GM12801 (cell line): ENCODE measurements around the gene TICRR.

Experiments used
- TF ChIP-seq, protein P1 (sequence below): IDR thresholded peaks from one replicate; pipeline ENCODE4 v1.5.1; 2011; ENCODE audit warnings: control low read depth; ENCODE audit not compliant: insufficient read length; ENCODE audit errors: extremely low read depth

TICRR gene

DNA sequence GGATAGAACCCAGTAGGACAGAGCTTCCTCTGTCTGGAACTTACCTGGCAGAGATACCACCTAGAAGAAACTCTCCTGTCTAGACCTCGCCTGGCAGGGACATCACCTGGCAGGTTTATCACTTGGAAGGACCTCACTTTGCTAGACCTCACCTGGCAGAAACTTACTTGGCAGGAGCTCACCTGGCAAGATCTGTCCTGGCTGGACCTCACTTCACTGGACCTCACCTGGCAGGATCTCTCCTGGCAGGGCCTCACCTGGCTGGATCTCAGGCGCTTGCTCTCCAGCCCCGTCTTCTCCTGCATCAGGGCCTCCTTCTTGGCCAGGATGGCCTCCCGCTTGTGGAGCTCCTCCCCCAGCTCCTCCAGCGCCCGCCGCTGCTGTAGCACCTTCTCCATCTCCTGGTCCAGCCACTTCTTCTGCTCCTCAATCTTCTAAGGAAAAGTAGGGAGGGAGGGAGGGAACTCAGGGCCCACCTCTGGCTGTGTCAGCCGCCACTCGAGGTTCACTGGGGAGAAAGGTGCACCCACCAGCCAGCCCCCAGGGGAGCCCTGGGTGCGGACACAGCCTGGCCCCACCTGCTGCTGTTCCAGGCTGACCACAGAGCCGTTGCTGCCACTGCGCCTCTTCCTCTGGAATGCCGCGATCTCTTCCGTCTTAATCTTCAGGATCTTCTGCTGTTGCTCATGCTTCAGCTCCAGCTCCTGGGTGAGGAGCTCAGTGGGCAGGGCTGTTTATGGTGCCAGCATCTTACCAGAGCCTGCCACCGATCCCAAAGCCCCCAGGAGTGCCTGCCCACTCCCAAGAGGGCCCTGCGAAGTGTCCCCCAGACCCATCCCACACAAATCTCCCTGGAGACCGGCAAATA is 57.5 kb downstream of the TICRR start:
- TF ChIP-seq, protein P1, sequence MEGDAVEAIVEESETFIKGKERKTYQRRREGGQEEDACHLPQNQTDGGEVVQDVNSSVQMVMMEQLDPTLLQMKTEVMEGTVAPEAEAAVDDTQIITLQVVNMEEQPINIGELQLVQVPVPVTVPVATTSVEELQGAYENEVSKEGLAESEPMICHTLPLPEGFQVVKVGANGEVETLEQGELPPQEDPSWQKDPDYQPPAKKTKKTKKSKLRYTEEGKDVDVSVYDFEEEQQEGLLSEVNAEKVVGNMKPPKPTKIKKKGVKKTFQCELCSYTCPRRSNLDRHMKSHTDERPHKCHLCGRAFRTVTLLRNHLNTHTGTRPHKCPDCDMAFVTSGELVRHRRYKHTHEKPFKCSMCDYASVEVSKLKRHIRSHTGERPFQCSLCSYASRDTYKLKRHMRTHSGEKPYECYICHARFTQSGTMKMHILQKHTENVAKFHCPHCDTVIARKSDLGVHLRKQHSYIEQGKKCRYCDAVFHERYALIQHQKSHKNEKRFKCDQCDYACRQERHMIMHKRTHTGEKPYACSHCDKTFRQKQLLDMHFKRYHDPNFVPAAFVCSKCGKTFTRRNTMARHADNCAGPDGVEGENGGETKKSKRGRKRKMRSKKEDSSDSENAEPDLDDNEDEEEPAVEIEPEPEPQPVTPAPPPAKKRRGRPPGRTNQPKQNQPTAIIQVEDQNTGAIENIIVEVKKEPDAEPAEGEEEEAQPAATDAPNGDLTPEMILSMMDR: no peak

GRCh38 chr15:89633585-89633984 is 58.3 kb downstream of the TICRR start:
- TF ChIP-seq, protein P1: no peak

- TF ChIP-seq, protein P1: no peak
Observed at GRCh38 chr15:89640245-89640644, 65.0 kb downstream of the TICRR start.

- TF ChIP-seq, protein P1: no peak
Observed at GRCh38 chr15:89641053-89641452, 65.8 kb downstream of the TICRR start.

DNA sequence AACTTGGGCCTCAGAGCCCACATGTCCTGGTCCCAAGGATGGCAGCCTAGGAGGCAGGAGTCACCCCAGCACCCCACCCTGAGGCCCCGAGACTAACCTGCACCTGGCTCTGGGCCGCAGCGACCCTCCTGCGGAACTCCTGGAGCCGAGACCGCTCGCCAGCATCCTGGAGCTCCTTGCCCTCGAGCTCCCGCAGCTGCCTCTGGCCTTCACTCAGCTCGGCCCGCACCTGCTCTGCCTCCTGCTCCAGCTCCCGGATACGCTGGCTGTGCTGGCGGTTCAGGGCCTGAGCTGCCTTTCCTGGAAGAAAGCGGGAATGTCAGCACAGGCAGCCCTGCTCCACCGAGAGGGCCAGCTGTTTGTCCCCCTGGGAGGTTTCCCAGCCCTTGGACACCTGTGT is 66.8 kb downstream of the TICRR start:
- TF ChIP-seq, protein P1: no peak

DNA sequence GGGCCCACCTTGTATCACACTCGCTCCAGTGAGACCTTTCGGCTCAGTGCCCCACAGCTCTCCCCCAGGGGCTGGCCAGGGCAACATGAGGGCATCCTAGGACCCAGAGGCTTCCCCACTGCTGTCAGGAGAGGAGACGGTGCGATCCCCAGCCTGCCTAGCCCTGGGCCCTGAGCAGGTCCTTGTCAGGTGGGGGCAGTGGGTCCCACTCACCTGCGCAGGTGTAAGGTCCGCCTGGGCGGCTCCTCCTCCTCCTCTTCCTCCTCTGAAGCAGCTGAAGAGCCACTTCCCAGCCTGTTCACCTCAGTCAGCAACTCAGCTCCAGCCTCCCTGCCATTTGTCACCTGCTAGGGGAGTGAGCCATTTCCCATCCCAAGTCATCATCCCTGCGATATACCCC is 70.4 kb downstream of the TICRR start:
- TF ChIP-seq, protein P1: no peak

DNA sequence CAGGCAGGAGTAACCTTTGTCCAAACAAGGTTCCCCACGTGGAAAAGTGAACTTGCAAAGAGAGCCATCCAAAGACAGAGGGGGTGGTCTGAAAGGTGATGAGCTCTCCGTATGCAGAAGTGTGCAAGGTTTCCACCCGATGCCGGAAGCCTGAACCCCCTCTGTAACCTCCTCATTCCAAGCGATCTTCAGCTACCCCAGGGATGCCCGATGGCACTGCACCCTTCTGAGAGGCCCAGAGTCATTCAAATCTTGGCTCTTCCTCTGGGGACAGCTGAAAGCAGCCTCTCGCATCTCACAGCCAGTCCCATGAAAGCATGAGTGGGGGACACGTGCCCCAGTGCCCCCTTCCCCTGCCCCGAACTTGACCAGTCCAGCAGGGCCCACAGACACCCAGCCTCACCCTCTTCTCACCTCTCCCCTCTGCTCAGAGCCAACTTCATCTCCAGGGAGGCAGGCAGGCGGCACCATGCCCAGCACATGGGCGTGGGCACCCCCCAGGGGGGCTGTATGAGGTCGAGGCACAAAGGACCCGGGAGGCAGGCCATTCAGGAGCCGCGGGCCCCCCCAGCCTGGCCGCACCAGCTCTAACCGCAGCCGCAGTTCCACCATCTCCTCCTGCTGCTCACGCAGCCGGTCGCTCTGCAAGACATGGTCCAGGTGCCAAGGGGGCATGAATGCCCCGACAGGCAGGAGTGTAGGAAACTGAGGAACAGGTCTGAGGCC is 71.3 kb downstream of the TICRR start:
- TF ChIP-seq, protein P1: no peak
